ENCODE measurements around the gene ASMTL. TPM values are rescaled to one million over a fixed set of nuclear protein-coding genes. Genes with fewer than 3 reads are reported as not detected.

Gene ASMTL
- total RNA-seq, 1 donor: 16.4 TPM

DNA sequence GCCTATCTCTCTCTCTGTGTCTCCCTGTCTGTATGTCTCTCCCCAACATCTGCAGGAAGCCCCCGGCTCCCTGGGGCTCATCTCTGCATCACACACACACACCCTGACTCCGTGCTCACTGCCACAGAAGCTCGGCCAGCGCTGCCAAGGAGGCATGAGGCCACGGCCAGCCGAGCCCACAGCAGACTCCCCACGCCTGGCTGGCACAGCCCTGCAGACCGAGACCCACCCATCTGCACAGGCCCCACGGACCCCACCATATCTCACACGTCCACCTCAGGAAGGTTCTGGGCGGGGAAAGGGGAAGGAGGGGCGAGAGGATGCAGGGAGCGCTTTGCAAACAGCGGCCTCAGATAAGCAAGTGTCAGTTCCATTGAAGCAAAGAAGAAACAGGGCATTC lies 32.3 kb downstream of the ASMTL start:
- DNase-seq (ENCODE audit: low read depth): no peak
- TF ChIP-seq, protein P1, sequence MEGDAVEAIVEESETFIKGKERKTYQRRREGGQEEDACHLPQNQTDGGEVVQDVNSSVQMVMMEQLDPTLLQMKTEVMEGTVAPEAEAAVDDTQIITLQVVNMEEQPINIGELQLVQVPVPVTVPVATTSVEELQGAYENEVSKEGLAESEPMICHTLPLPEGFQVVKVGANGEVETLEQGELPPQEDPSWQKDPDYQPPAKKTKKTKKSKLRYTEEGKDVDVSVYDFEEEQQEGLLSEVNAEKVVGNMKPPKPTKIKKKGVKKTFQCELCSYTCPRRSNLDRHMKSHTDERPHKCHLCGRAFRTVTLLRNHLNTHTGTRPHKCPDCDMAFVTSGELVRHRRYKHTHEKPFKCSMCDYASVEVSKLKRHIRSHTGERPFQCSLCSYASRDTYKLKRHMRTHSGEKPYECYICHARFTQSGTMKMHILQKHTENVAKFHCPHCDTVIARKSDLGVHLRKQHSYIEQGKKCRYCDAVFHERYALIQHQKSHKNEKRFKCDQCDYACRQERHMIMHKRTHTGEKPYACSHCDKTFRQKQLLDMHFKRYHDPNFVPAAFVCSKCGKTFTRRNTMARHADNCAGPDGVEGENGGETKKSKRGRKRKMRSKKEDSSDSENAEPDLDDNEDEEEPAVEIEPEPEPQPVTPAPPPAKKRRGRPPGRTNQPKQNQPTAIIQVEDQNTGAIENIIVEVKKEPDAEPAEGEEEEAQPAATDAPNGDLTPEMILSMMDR (IDR thresholded peaks at IDR 0.05; ENCODE audit: insufficient read depth, low read depth, low read length): no peak

DNA sequence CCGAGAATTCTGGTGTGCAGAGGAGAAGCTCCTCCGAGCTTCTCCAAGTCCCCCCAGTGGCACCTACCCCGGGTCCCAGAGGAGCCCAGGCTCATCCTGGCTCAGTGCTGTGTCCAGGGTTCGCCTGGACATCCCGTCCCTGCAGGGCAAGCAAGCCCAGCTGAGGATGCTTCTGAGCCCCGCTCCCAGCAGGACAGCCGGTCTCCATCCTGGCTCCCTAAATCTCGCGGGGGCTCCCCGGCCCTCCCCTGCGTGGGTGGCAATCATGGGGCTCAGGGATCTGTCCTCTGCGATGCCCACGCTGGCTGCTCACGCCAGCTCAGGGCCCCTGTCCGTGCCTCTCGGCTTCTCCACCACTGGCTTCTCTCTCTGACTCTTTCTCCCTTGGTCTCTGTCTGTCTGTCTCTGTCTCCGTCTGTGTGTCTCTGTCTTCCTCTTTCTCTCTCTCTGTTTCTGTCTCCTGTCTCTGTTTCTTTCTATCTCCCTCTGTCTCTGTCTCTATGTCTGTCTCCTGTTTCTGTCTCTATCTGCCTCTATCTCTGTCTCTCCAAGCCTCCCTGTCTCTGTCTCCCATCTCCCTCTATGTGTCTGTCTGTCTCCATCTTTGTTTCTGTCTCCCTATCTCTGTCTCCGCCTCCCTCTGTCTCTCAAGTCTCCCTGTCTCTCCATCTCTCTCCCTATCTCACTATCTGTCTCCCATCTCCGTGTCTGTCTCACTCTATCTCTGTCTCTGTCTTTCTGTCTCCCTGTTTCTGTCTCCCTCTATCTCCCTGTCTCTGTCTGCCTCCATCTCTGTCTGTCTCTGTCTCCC lies 33.0 kb downstream of the ASMTL start:
- DNase-seq (ENCODE audit: low read depth): no peak
- TF ChIP-seq, protein P1 (IDR thresholded peaks at IDR 0.05; ENCODE audit: insufficient read depth, low read depth, low read length): no peak
- no peak overlapping the region for H3K4me3 ChIP-seq (ENCODE audit: low read depth, low read length)

More for the DNA sequence above, 32.3 kb downstream of the ASMTL start:
- no peak overlapping the region for H3K4me3 ChIP-seq (ENCODE audit: low read depth, low read length)

DNA sequence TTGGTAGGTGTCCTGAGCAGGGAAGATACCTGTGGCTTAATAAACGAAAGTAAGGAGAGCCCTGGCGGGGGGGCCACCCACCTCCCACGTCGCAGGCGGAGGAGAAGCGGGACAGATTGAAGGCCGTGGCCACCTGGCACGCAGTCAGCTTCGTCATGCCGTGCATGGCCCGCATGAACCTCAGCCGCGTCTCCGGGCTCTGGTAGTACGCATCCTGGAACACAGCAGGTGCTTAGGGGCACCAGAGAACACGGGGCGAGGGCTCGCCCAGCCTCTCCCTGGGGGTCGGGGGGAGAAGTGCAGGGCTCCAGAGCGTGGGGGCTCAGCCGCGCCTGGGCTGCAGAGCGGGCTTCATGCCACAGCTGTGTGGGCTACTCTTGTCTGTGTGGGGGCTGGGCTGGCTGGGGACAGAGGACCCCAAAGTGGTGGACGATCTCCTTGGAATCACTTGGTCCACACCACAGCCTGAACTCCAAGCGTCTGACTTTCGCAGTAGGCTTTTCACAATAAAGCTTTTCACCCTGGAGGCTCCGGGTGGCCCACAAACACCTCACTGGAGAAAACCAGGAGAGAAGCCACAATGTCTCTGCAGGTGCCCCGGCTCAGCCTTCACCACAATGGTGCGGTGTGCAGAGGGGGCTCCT lies 33.7 kb downstream of the ASMTL start:
- TF ChIP-seq, protein P1 (IDR thresholded peaks at IDR 0.05; ENCODE audit: insufficient read depth, low read depth, low read length): no peak
- H3K4me3 ChIP-seq (ENCODE audit: low read depth, low read length): no peak overlapping the region
- no peak for DNase-seq (ENCODE audit: low read depth)

DNA sequence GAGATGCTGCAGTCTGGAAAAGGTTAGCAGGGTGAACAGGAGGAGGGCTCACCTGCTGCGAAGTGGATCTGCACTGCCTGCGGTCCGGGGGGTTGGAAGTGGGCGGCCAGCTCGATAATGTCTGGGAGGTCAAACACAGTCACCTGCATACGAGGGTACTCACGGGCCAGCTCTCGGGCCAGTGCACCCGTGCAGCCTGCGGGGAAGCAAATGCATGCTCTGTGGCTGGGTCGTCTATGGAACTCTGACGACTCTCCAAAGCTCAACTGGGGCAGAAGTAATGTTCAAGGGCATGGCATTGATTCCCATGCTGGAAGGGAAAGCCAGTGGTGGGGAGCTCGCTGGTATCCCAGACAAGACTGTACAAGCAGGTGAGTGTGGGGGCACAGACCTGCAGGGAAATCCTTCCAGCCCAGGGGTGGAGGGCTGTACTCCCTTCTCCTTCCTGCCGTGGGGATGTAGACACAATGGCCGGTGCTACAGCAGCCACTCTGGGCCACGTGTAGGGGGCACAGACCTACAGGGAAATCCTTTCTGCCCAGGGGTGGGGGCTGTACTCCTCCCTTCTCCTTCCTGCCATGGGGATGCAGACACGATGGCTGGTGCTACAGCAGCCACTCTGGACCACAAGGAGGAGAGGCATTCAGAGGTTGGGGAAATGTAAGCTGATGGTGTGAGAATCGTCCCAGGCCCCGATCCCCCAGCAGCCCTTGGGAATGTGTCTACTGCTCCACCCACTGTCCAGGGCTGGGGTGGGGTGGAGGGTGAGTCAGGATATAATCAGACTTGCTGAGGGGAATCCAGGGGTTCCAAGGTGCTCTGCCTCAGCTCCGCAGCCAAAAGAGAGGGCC lies 34.6 kb downstream of the ASMTL start:
- no peak overlapping the region for H3K4me3 ChIP-seq (ENCODE audit: low read depth, low read length)
- no peak for DNase-seq (ENCODE audit: low read depth)
- TF ChIP-seq, protein P1 (IDR thresholded peaks at IDR 0.05; ENCODE audit: insufficient read depth, low read depth, low read length): no peak

DNA sequence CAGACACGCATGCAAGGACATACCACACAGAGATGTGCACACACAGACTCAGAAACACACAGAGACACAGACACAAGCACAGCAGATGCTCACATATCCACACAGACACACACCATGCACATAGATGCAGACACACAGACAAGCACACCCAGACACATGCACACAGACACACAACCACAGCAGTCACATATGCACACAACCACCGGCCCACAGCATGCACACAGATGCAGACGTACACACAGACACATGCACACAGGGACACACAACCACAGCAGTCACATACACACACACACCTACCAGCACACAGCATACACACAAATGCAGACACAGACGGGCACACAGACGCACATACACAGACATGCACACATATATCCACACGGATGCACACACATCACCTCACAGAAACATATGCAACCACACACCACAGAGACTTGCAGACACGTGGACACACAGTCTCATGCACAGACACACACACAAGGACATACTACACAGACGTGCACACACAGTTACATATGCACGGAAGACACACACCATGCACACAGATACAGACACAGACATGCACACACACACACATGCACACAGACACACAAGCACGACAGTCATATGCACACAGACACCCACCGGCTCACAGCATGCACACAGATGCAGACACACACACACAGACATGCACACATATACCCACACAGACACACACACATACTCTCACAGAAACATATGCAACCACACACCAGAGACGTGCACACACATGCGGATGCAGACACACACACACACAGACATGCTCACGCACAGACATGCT lies 35.5 kb downstream of the ASMTL start:
- TF ChIP-seq, protein P1 (IDR thresholded peaks at IDR 0.05; ENCODE audit: insufficient read depth, low read depth, low read length): no peak
- no peak overlapping the region for H3K4me3 ChIP-seq (ENCODE audit: low read depth, low read length)
- DNase-seq (ENCODE audit: low read depth): no peak

DNA sequence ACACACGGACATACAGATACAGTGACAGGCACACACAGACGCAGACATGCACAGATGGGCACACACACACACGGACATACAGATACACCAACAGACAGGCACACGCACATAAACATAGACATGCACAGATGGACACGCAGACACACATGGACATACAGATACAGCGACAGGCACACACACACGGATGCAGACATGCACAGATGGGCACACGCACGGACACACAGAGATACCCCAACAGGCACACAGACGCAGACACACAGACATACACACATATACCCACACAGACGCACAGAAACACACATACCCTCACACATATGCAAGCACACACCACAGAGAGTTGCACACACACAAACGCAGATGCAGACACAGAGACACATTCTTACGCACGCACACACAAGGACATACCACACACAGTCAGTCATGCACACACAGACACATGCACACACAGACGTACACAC lies 36.4 kb downstream of the ASMTL start:
- DNase-seq (ENCODE audit: low read depth): no peak
- TF ChIP-seq, protein P1 (IDR thresholded peaks at IDR 0.05; ENCODE audit: insufficient read depth, low read depth, low read length): no peak
- H3K4me3 ChIP-seq (ENCODE audit: low read depth, low read length): no peak overlapping the region
